BJ (cell line): Measurements from ENCODE around the gene NTRK3. TPM values are rescaled to one million over a fixed set of nuclear protein-coding genes. Genes with fewer than 3 reads are reported as not detected.

ENCODE experiments used
- CTCF ChIA-PET: fragments of 350-600 bp; formaldehyde crosslinking; extraction: SDS; loops from one replicate; lab custom pipeline; 2021; ENCODE audit warnings: antibody characterized with exemption, inconsistent platforms; lab: Yijun Ruan, JAX
- POLR2A ChIA-PET: fragments of 300-600 bp; sonication (Branson Sonifier 250); formaldehyde crosslinking; extraction: SDS; loops from one replicate; lab custom pipeline; 2021; ENCODE audit warnings: antibody characterized with exemption; lab: Charles Lee
- DNase-seq: peaks from one replicate; pipeline ENCODE4 v3.0.0-alpha.2; 2011; ENCODE audit warnings: low read depth
- H3K27me3 ChIP-seq: 2 replicates; pipeline ENCODE4 v1.6.0; 2011; ENCODE audit warnings: low read length; ENCODE audit not compliant: control insufficient read depth, insufficient read depth
- H3K36me3 ChIP-seq: 2 replicates; pipeline ENCODE4 v1.5.1; 2011; ENCODE audit warnings: low read length; ENCODE audit not compliant: control insufficient read depth, insufficient read depth
- H3K4me3 ChIP-seq: 2 replicates; pipeline ENCODE4 v1.5.1; 2011; ENCODE audit warnings: low read depth, mild to moderate bottlenecking, control low read depth, low read length
- CTCF ChIP-seq: IDR thresholded peaks from 2 replicates; pipeline ENCODE4 v1.5.1; 2011; ENCODE audit warnings: low read depth, mild to moderate bottlenecking, control low read depth, inconsistent platforms, low read length, moderate library complexity; ENCODE audit not compliant: insufficient read depth
- polyA plus RNA-seq: library from polyadenylated mRNA; depleted of rRNA; stranded (reverse); fragments of >200 nt; gene quantifications from 2 replicates; pipeline ENCODE4 v1.2.3, GENCODE V29; 2011

NTRK3 gene
- polyA plus RNA-seq, 1 experiment, result 0.12 TPM

- H3K4me3 ChIP-seq, result no peak overlapping the region
- CTCF ChIA-PET, result no interaction called here
- DNase-seq, result no peak
- H3K36me3 ChIP-seq, result no peaks in the 10 kb centered on the region
- no peak for TF ChIP-seq CTCF
- no peaks in the 10 kb centered on the region for H3K27me3 ChIP-seq
- POLR2A ChIA-PET, result no interaction called here
These were observed 34.7 kb downstream of the NTRK3 start for GRCh38 chr15:88221836-88222235.

DNA sequence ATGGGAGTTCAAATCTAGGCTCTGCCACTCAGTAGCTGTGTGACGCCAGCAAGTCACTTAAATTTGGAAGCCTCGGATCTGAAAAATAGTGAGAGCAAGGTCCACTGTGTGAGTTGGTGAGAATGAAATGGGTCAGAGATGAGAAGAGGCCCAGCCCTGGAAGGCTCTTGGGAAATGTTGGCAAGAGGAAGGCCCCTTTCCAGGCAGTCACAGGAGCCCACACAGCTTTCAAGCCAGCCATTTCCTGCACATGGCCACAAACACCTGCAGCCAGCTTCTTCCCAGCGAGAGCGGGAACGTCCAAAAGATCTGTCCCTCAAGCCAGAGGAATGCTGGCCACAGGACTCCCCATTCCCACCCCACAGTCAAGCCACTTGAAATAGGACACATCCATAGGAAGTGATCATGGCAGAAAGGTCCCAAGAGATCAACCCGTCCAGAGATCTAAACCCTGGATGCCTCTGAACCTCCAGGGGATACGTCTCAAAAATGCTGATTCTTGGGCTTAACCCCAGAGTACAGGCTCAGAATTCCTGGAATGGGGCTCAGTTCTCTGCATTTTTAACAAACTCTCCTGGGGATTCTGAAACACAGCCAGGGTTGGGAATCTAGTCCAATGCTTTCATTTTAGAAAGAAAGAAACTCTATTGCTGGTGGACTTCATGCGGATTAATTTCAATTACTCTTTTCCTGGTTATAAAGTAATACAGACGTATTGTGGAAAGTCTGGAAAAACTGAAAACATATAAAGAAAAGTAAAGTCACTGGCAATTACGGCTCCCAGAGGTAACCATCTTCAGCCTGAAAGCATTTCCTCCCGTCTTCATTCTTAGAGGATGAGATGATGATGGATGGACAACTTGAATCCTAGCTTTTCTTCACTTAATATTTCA lies 35.9 kb downstream of the NTRK3 start:
- Histone ChIP-seq H3K4me3 (no peak overlapping the region), H3K27me3 (no peaks in the 10 kb centered on the region), H3K36me3 (no peaks in the 10 kb centered on the region)
- no peak for TF ChIP-seq CTCF
- CTCF ChIA-PET, result interaction anchor here (2.0 kb wide), 1 partner anchor 23 kb away, joined by 5 read pairs; no protein-coding TSS in a partner anchor
- POLR2A ChIA-PET, result no interaction called here
- no peak for DNase-seq

DNA sequence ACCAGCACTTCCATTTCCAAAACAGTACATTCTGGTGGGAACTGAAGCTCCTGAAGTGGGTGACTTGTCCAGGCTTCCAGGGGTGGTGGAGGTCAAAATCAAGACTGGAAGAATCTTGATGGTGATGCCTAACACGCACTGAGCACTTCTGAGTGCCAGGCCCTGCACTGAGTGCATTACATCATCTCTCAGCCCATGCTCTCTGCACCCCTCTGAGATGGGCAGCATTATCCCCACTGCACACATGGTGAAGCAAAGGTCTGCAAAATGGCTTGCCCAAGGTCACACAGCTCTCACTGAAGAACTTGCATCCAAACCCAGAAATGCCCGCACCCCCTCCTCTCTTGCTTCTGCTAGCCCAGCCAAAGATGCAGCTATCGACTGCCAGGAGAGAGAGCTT lies 36.9 kb downstream of the NTRK3 start:
- no peak for TF ChIP-seq CTCF
- H3K36me3 ChIP-seq, result no peaks in the 10 kb centered on the region
- POLR2A ChIA-PET, result no interaction called here
- no peak for DNase-seq
- H3K27me3 ChIP-seq, result no peaks in the 10 kb centered on the region
- H3K4me3 ChIP-seq, result no peak overlapping the region
- CTCF ChIA-PET, result interaction anchor here (1.1 to 2.0 kb wide), 2 partner anchors 22 to 27 kb away, joined by 3 to 5 read pairs; no protein-coding TSS in a partner anchor

DNA sequence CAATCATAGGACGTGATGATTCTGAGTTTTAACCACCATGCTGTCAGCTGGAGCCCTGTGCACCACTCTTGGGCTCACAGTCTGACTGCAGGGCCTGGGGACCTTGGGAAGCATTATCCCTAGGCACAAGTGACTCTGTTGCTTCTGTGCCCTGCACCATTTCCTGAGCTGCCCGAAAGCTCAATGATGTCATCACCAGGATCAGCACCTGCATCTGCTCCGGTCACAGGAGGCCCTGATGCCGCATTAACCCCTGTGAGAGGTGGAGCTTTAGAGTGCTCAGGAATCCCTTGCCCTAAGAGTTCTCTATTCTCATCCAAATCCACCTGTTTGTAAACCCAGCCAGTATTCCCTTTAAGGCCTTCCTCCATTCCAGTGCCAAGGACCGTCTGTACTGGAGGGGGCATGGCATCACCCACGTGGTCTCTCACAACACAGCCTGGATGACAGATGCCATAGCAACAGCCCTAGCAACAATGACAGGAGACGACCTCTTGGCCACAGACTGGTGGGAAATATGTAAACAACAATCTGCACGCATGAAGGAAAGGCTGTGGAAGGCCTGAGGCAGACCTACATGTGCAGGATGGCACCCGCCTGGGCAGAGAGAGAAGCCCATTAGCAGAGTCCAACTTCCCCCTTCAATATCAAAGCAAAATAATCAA lies 37.9 kb downstream of the NTRK3 start:
- CTCF ChIA-PET, result interaction anchor here (0.6 to 2.0 kb wide), 3 partner anchors 21 to 296 kb away, joined by 3 to 5 read pairs (median 3); no protein-coding TSS in a partner anchor

More for the DNA sequence above, 37.9 kb downstream of the NTRK3 start:
- no peak overlapping the region for H3K4me3 ChIP-seq
- POLR2A ChIA-PET, result no interaction called here
- no peak for TF ChIP-seq CTCF
- no peak for DNase-seq
- no peaks in the 10 kb centered on the region for H3K36me3 ChIP-seq
- H3K27me3 ChIP-seq, result no peaks in the 10 kb centered on the region
